ENCODE measurements around the gene RASL12. TPM values are rescaled to one million over a fixed set of nuclear protein-coding genes. Genes with fewer than 3 reads are reported as not detected.

RASL12 gene
- total RNA-seq, 1 donor from 2014 or later: 5.8 TPM

DNA sequence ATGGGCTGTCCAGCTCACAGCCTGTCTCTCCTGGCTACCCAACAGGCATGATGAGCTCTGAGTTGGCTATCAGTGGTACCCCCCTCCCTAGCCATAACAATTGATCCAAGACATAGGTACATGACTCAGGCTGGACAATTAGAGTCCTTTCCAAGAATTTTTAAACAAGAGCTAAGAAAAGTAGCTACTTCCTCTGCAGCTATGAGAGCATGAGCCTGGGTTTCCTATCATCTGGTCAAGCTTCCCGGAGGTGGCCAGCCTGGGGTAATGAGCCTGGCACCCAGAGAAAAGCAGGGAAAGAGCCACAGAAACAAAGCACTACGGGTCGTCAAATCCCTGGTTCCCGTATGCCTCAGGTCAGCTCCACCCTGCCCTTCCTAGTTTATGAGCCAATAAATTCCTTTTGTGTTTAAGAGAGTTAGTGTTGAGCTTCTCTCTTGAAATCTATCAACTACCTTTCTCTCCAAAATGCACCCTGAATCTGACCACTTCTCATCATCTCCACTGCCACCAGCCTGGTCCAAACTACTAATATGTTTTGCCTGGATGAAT, 24.9 kb downstream of the RASL12 start:
- Mint-ChIP-seq H3K27ac (no peak overlapping the region), H3K36me3 (no peaks in the 10 kb centered on the region), H3K4me3 (no peak overlapping the region), H3K27me3 (ENCODE audit: insufficient read depth, low read depth) (peaks cover 5% of the 10 kb centered on the region), H3K4me1 (peaks cover 19% of the 10 kb centered on the region), H3K9me3 (no peaks in the 10 kb centered on the region)
- H3K9me3 ChIP-seq (ENCODE audit: low read depth): no peaks in the 10 kb centered on the region
- no peak overlapping the region for H3K4me2 ChIP-seq
- no peaks in the 10 kb centered on the region for H4K20me1 ChIP-seq (ENCODE audit: low read depth)
- no peak overlapping the region for H3K4me3 ChIP-seq
- no peaks in the 10 kb centered on the region for H3K4me1 ChIP-seq
- H2AFZ ChIP-seq (replicated peaks): no peak overlapping the region
- H3K27ac ChIP-seq: no peak overlapping the region
- H3K36me3 ChIP-seq: no peaks in the 10 kb centered on the region
- no peaks in the 10 kb centered on the region for H3K27me3 ChIP-seq
- no peaks in the 10 kb centered on the region for H3K79me2 ChIP-seq (ENCODE audit: low read depth)
- TF ChIP-seq EZH2phosphoT487 (IDR thresholded peaks at IDR 0.05): no peak
- TF ChIP-seq, protein P1, sequence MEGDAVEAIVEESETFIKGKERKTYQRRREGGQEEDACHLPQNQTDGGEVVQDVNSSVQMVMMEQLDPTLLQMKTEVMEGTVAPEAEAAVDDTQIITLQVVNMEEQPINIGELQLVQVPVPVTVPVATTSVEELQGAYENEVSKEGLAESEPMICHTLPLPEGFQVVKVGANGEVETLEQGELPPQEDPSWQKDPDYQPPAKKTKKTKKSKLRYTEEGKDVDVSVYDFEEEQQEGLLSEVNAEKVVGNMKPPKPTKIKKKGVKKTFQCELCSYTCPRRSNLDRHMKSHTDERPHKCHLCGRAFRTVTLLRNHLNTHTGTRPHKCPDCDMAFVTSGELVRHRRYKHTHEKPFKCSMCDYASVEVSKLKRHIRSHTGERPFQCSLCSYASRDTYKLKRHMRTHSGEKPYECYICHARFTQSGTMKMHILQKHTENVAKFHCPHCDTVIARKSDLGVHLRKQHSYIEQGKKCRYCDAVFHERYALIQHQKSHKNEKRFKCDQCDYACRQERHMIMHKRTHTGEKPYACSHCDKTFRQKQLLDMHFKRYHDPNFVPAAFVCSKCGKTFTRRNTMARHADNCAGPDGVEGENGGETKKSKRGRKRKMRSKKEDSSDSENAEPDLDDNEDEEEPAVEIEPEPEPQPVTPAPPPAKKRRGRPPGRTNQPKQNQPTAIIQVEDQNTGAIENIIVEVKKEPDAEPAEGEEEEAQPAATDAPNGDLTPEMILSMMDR (IDR thresholded peaks at IDR 0.05): no peak
- TF ChIP-seq EZH2 (IDR thresholded peaks at IDR 0.05): no peak
- H3F3A ChIP-seq (ENCODE audit: low read depth): no peaks in the 10 kb centered on the region
- no peak overlapping the region for H3K9ac ChIP-seq
- DNase-seq (ENCODE audit: low spot score): no peak

GRCh38 chr15:65041787-65042186, 26.0 kb downstream of the RASL12 start:
- Histone ChIP-seq H3K9ac (no peak overlapping the region), H3K4me1 (no peaks in the 10 kb centered on the region), H3K27ac (no peak overlapping the region), H3K4me3 (no peak overlapping the region), H3K79me2 (ENCODE audit: low read depth) (no peaks in the 10 kb centered on the region), H2AFZ (replicated peaks) (no peak overlapping the region), H3K4me2 (no peak overlapping the region), H3K9me3 (ENCODE audit: low read depth) (no peaks in the 10 kb centered on the region), H3F3A (ENCODE audit: low read depth) (no peaks in the 10 kb centered on the region), H3K36me3 (no peaks in the 10 kb centered on the region), H3K27me3 (no peaks in the 10 kb centered on the region), H4K20me1 (ENCODE audit: low read depth) (no peaks in the 10 kb centered on the region)
- peaks cover 5% of the 10 kb centered on the region for H3K27me3 Mint-ChIP-seq (ENCODE audit: insufficient read depth, low read depth)
- no peak overlapping the region for H3K4me3 Mint-ChIP-seq
- no peaks in the 10 kb centered on the region for H3K9me3 Mint-ChIP-seq
- TF ChIP-seq EZH2phosphoT487 (IDR thresholded peaks at IDR 0.05): no peak
- TF ChIP-seq, protein P1 (IDR thresholded peaks at IDR 0.05): no peak
- TF ChIP-seq EZH2 (IDR thresholded peaks at IDR 0.05): no peak
- peaks cover 17% of the 10 kb centered on the region for H3K4me1 Mint-ChIP-seq
- H3K36me3 Mint-ChIP-seq: no peaks in the 10 kb centered on the region
- no peak overlapping the region for H3K27ac Mint-ChIP-seq
- DNase-seq (ENCODE audit: low spot score): no peak

DNA sequence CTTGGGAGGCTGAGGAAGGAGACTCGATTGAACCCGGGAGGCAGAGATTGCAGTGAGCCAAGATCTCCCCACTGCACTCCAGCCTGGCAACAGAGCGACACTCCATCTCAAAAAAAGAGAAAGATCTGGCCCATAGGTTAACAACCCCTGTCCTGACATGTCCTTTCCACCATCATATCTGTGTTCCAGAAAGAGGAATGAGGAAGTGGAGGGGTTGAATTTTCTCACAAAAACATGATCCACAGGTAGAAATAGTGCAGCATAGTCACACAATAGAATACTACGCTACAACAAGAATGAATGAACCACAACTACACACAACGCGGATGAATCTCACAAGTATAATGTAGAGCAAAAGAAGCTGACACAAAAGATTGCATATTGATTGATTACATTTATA, 27.3 kb downstream of the RASL12 start:
- no peak for DNase-seq (ENCODE audit: low spot score)
- no peak overlapping the region for H3K27ac Mint-ChIP-seq
- H3K4me3 Mint-ChIP-seq: no peak overlapping the region

More for the DNA sequence above, 27.3 kb downstream of the RASL12 start:
- no peak overlapping the region for H3K4me3 ChIP-seq
- Mint-ChIP-seq H3K27me3 (ENCODE audit: insufficient read depth, low read depth) (peaks cover 7% of the 10 kb centered on the region), H3K36me3 (no peaks in the 10 kb centered on the region), H3K9me3 (no peaks in the 10 kb centered on the region), H3K4me1 (peaks cover 15% of the 10 kb centered on the region)
- H3F3A ChIP-seq (ENCODE audit: low read depth): no peaks in the 10 kb centered on the region
- no peaks in the 10 kb centered on the region for H3K79me2 ChIP-seq (ENCODE audit: low read depth)
- H2AFZ ChIP-seq (replicated peaks): no peak overlapping the region
- no peaks in the 10 kb centered on the region for H3K4me1 ChIP-seq
- H3K9me3 ChIP-seq (ENCODE audit: low read depth): no peaks in the 10 kb centered on the region
- no peak for TF ChIP-seq EZH2phosphoT487 (IDR thresholded peaks at IDR 0.05)
- no peak for TF ChIP-seq EZH2 (IDR thresholded peaks at IDR 0.05)
- TF ChIP-seq, protein P1 (IDR thresholded peaks at IDR 0.05): no peak
- no peaks in the 10 kb centered on the region for H4K20me1 ChIP-seq (ENCODE audit: low read depth)
- H3K27me3 ChIP-seq: no peaks in the 10 kb centered on the region
- no peak overlapping the region for H3K9ac ChIP-seq
- H3K36me3 ChIP-seq: no peaks in the 10 kb centered on the region
- H3K27ac ChIP-seq: no peak overlapping the region
- no peak overlapping the region for H3K4me2 ChIP-seq
